Measurements from ENCODE around the gene ANKRD40.

The ANKRD40 gene

GRCh38 chr17:50715471-50715870, 7.8 kb upstream of the ANKRD40 start:
- Histone ChIP-seq H4K20me1 (ENCODE audit: control insufficient read depth, insufficient read depth, low read depth, low read length) (peaks cover 3% of the 10 kb centered on the region), H3K4me1 (ENCODE audit: control insufficient read depth, low read length) (peaks cover 9% of the 10 kb centered on the region), H3F3A (ENCODE audit: control insufficient read depth, insufficient read depth) (peaks cover 2% of the 10 kb centered on the region), H3K79me2 (ENCODE audit: control insufficient read depth, low read length) (peaks cover 18% of the 10 kb centered on the region), H3K9me2 (replicated peaks; ENCODE audit: control insufficient read depth, low read length) (no peaks in the 10 kb centered on the region), H3K27ac (ENCODE audit: low read depth, low read length) (no peak overlapping the region), H3K4me3 (ENCODE audit: low read length) (no peak overlapping the region), H3K36me3 (ENCODE audit: control insufficient read depth, low read length) (peaks cover 8% of the 10 kb centered on the region), H3K27me3 (ENCODE audit: control insufficient read depth, low read length) (no peaks in the 10 kb centered on the region), H3K9me3 (ENCODE audit: control insufficient read depth, insufficient read depth, low read length) (no peaks in the 10 kb centered on the region), H3K4me2 (ENCODE audit: low read length) (no peak overlapping the region)
- no peak for TF ChIP-seq EZH2phosphoT487 (IDR thresholded peaks at IDR 0.05; ENCODE audit: borderline replicate concordance, low read length)
- TF ChIP-seq CTCF (IDR thresholded peaks at IDR 0.05; ENCODE audit: low read depth, low read length, poor library complexity, severe bottlenecking) = no peak

DNA sequence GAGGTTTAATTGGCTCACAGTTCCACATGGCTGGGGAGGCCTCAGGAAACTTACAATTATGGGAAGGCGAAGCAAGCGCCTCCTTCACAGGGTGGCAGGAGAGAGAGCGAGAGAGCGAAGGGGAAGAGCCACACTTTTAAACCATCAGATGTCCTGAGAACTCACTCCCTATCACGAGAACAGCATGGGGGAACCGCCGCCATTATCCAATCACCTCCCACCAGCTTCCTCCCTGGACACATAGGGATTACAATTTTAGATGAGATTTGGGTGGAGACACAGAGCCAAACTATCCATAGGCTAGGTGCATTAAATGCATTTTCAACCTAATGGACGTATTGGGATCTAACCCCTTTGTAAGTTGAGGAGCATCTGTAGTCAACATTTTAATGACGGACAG, 4.9 kb upstream of the ANKRD40 start:
- TF ChIP-seq EZH2phosphoT487 (IDR thresholded peaks at IDR 0.05; ENCODE audit: borderline replicate concordance, low read length) = no peak
- TF ChIP-seq CTCF (IDR thresholded peaks at IDR 0.05; ENCODE audit: low read depth, low read length, poor library complexity, severe bottlenecking) = no peak
- H3K4me2 ChIP-seq (ENCODE audit: low read length) = no peak overlapping the region

GRCh38 chr17:50710650-50711049, 2.9 kb upstream of the ANKRD40 start:
- Histone ChIP-seq H3K4me1 (ENCODE audit: control insufficient read depth, low read length) (peaks cover 37% of the 10 kb centered on the region), H3F3A (ENCODE audit: control insufficient read depth, insufficient read depth) (peaks cover 10% of the 10 kb centered on the region), H3K27ac (ENCODE audit: low read depth, low read length) (no peak overlapping the region), H4K20me1 (ENCODE audit: control insufficient read depth, insufficient read depth, low read depth, low read length) (no peaks in the 10 kb centered on the region), H3K4me2 (ENCODE audit: low read length) (no peak overlapping the region), H3K79me2 (ENCODE audit: control insufficient read depth, low read length) (peaks cover 34% of the 10 kb centered on the region), H3K4me3 (ENCODE audit: low read length) (no peak overlapping the region), H3K9me3 (ENCODE audit: control insufficient read depth, insufficient read depth, low read length) (no peaks in the 10 kb centered on the region), H3K36me3 (ENCODE audit: control insufficient read depth, low read length) (peaks cover 7% of the 10 kb centered on the region), H3K27me3 (ENCODE audit: control insufficient read depth, low read length) (no peaks in the 10 kb centered on the region), H3K9me2 (replicated peaks; ENCODE audit: control insufficient read depth, low read length) (no peaks in the 10 kb centered on the region)
- TF ChIP-seq EZH2phosphoT487 (IDR thresholded peaks at IDR 0.05; ENCODE audit: borderline replicate concordance, low read length) = no peak
- no peak for TF ChIP-seq CTCF (IDR thresholded peaks at IDR 0.05; ENCODE audit: low read depth, low read length, poor library complexity, severe bottlenecking)

More for the DNA sequence above, 4.9 kb upstream of the ANKRD40 start:
- no peaks in the 10 kb centered on the region for H4K20me1 ChIP-seq (ENCODE audit: control insufficient read depth, insufficient read depth, low read depth, low read length)
- no peak overlapping the region for H3K27ac ChIP-seq (ENCODE audit: low read depth, low read length)
- H3F3A ChIP-seq (ENCODE audit: control insufficient read depth, insufficient read depth) = peaks cover 10% of the 10 kb centered on the region
- peaks cover 15% of the 10 kb centered on the region for H3K79me2 ChIP-seq (ENCODE audit: control insufficient read depth, low read length)
- H3K27me3 ChIP-seq (ENCODE audit: control insufficient read depth, low read length) = no peaks in the 10 kb centered on the region
- H3K36me3 ChIP-seq (ENCODE audit: control insufficient read depth, low read length) = no peaks in the 10 kb centered on the region
- H3K9me2 ChIP-seq (replicated peaks; ENCODE audit: control insufficient read depth, low read length) = no peaks in the 10 kb centered on the region
- H3K9me3 ChIP-seq (ENCODE audit: control insufficient read depth, insufficient read depth, low read length) = no peaks in the 10 kb centered on the region
- H3K4me3 ChIP-seq (ENCODE audit: low read length) = no peak overlapping the region
- peaks cover 28% of the 10 kb centered on the region for H3K4me1 ChIP-seq (ENCODE audit: control insufficient read depth, low read length)

Measured in DOHH2 (cell line).